NCI-H345 (cell line): Measurements from ENCODE around the gene MEAK7.

Experiments used
- DNase-seq: peaks from one replicate; lab custom pipeline; 2025; lab: John Stamatoyannopoulos, UW

The MEAK7 gene

GRCh38 chr16:84511831-84512230 is 7.4 kb upstream of the MEAK7 start:
- DNase-seq = no peak

DNA sequence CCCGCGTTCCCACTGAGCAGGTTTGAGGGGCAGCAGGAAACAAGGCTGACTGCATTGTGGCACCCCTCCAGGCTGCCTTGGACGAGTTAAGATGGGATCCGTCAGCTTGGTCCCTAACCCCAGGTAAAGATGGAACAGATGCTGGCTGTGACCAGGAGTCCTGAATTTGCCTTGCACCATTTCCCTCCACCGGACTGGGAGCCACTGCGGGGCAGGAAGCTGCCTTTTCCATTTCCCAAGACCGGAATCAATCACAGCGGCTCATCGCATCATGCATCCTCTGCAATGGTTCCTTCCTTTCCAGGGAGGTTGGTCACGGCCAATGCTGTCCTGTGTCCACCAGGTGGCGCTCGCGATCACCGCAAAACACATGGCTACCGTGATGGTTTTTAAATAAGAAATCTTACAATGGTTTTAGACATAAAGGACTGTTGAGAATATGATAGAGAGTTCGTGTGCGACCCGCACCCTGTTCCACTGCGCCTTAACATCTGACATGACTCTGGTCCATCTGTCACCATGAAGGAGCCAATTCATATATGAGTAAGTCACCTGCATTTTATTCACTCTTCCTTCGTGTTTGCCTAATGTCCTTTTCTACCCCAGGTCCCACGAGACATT is 6.8 kb upstream of the MEAK7 start:
- peak; percentile 69 for DNase-seq

GRCh38 chr16:84509032-84509950 is 4.8 kb upstream of the MEAK7 start:
- no peak for DNase-seq

DNA sequence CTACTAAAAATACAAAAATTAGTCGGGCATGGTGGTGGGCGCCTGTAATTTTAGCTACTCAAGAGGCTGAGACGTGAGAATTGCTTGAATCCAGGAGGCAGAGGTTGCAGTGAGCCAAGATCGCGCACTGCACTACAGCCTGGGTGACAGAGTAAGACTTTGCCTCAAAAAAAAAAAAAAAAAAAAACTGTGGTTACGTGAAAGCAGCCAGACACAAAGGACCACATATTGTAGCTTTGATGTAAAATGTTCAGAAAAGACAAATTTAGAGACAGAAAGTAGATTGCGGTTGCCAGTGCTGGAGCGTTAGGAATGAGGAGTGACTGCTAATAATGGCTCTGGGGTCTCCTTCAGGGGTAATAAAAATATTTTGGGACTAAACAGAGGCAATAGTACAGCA is 4.0 kb upstream of the MEAK7 start:
- no peak for DNase-seq

DNA sequence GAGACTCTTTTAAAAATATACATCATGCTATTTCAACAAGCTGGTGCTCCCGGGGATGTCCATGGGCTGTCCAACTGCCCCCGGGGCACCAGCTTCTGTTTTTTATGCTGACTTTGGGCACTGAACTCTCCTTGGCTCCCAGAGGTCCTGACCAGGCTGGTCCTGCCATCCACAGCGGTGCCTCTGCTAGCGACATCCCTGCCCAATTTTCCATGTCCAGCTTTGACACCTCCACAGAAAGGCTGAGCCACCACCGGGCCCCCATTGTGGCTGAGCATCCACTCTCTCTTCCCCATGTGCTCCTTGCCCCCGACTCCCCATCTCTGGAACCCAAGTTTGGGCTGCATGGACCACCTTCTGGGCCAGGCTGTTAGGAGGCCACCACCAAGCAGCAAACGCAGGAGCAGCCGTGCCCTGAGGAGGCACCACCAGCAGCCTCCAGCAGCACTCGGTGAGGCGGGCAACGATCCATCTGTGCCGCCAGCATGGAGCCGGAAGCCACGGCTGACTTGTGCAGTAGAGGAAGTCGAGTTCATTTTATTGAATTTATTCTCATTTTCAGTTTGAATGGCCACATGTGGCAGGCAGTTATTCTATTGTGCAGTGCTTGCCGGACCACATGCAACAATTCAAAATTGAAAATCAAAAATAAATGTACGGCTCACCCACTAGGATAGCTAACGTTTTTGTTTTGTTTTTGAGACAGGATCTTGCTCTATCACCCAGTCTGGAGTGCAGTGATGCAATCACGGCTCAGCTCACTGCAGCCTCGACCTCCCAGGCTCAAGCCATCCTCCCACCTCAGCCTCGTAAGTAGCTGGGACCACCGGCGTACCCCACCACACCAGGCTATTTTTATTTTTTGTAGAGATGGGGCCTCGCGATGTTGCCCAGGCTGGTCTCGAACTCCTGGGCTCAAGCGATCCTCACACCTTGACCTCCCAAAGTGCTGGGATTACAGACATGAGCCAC is 2.8 kb upstream of the MEAK7 start:
- no peak for DNase-seq

DNA sequence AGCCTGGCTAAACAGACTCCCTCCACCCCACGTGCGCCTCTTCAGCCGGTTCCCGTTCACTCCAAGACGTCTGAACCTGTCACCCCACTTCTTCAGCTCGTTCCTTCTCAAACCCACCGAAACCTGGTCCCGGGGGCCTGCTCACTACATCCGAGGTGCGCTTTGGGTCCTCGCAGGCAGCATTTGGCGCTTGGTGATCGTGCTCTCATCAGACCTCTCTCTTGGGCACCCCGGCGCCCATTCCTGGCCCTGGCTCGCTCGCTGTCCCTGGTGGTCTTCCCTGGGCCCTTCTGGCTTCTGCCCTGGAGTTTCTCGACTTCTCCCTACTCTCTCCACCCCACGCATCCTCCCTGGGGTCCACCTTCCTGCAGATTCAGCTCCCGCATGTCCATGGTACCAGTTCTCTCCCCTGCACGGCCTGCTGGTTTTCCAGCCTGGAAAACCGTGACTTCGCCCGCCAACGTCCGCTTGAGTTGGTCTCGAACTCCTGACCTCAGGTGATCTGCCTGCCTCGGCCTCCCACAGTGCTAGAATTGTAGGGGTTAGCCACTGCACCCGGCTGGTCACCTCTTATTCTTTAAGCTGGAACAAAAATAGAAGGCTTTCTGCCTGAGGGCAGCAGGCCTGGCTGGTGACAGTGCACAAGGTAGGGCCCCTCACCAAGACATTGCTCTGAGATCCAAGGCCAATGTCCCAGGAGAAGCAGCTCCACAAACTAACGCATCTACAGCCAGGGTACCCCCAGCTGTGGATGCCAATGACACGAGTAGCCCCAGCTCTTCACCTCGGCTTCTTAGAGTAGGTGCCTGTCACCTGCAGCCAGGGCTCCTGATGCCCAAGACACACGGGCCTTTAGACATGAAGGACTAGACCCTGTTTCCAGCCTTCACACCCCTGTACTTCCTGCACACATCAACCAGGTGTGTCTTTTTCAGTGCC is 1.1 kb upstream of the MEAK7 start:
- DNase-seq = no peak

DNA sequence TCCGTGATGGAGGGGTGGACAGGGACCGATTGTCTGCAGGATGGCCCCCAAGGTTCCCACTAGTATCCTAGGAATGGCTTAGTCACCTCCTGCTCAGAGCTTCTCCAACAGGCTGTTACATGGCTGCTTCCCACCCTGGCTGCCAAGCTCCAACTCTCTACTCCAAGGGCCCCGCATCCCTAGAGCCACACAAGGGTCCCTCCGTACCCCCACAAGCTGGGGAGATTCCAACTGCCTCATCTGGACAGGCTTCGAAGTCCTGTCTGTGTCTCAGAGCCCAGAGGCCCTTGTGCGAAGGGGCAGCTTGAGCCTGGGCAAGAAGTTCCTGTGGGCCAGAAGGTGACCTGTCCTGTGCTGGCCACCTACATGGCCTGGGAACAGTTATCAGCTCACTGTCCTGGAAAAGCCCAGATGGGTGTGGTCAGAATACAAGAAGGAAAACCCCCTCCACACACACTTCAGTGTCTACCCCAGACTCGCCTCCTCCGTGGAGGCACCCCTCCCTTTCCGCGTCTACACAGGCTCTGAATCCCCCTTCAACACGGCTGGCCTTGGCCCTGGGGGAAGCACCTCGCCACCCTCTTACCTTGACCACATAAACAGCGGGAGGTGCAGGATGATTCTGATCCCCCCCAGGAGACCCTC is 586 bp downstream of the MEAK7 start:
- no peak for DNase-seq

- no peak for DNase-seq
These were observed 1.9 kb downstream of the MEAK7 start for GRCh38 chr16:84502581-84502980.

- DNase-seq = no peak
These were observed 2.4 kb downstream of the MEAK7 start for GRCh38 chr16:84502075-84502474.

GRCh38 chr16:84501077-84501735 is 3.3 kb downstream of the MEAK7 start:
- no peak for DNase-seq

- DNase-seq = no peak
These were observed 3.9 kb downstream of the MEAK7 start for GRCh38 chr16:84500531-84500930.

DNA sequence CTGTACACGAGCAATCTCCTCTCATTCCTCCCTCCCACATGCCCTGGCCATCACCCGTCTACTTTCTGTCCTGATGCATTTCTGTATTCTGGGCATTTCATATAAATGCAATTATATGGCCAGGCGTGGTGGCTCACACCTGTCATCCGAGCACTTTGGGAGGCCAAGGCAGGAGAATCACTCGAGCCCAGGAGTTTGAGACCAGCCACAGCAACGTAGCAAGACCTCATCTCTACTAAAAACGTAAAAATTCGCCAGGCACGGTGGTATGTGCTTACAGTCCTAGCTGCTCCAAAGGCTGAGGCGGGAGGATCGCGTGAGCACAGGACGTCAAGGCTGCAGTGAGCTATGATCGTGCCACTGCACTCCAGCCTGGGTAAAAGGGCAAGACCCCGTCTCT is 4.8 kb downstream of the MEAK7 start:
- DNase-seq = no peak

- no peak for DNase-seq
These were observed 5.4 kb downstream of the MEAK7 start for GRCh38 chr16:84498859-84499620.

DNA sequence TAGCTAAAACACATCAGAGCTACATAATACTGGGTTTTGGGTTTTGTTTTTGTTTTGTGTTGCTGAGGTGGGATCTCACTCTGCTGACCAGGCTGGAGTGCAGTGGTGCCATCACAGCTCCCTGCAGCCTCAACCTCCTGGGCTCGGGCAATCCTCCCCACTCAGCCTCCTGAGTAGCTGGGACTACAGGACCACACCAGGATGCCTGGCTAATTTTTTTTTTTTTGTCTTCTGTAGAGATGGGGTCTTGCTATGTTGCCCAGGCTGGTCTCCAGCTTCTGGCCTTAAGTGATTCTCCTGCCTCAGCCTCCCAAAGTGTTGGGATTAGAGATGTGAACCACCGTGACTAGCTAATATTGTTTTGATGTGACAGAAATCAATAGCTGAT is 6.2 kb downstream of the MEAK7 start:
- no peak for DNase-seq

DNA sequence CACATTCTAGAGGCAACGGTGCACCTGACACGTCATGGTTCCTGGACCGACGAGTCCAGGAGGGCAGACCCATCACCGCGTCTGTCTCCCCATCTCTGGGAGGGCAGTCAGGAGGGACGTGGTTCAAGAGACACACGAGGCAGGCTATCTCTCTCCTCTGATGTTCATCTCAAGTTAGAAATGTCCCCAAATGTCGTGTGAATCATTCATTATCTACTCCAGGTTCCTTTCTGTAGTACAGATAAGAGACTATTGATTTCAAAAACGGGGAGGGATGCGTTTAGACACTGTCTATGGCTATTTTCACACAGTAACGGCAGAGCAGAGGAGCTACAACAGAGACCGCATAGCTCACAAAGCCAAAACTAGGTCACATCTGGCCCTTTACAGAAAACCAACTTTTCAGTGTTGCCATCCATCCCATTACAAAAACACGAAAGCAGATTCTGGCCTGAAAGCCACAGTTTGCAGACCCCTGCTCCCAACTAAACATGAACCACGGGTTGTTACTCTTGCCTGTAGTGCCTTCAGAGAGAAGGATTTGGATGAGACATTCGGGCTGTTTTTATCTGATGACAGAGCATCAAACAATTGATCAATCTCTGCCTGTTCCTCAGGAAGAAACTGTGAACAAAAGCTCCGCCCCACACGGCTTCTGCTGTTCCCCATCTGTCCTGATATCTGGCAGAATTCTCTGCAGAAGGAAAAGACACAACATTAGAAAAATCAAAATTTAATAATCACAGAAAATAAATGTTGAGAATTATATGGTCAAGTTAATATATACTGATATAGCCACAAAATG is 6.8 kb downstream of the MEAK7 start:
- no peak for DNase-seq

DNA sequence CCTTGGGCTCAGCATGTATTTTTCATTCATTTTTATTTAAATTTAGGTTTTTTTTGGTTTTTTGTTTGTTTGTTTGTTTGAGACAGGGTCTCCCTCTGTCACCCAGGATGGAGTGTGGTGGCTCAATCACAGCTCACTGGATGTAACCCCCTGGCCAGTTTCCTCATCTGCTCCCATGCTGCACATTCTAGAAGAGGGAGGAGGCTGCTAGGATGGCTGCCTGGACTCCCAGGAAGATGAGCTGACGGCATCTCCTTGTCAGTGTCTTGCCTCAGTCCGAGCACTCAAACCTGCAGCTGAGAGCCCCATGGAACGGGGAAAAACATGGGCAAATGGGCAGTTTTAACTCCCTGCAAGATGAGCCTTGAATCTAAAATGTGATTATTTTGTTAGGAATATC is 7.5 kb downstream of the MEAK7 start:
- DNase-seq = no peak

- DNase-seq = no peak
These were observed 9.0 kb downstream of the MEAK7 start for GRCh38 chr16:84495506-84495905.

DNA sequence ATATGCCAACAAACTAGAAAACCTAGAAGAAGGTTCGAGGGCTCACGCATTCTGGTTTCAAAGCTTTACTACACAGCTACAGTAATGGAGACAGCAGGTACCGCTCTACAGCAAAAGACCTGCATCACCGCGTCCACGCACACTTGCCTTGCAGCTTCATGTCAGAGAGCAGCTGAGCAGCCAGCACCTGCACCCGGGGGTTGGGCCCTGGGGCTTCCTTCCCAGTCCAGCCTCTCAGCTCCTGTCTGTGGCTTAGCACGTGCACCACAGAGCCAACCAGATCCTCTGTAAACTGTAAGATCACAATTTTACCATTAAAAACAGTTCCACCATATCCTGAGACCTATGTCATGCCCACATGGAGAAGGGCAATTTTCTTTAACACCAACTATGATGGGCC is 15.3 kb downstream of the MEAK7 start:
- no peak for DNase-seq

DNA sequence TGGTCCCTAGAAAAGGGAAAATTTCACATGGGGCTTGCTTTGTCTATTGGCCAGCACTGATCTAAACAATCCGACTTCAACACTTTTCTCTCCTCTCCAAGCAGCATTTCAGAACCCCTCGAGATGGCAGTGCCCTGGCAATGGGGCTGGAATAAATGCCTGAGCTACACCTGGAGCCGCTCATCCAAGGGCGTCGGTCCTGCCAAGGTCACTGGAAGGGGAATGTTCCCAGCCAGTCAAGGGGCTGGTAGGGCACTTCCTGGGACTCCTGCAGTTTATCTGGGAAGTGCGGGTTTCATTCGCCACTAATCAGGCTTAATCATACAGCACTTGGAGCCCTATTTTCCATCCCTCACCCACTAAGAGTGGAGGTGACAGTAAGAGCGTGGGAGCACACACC is 17.1 kb downstream of the MEAK7 start:
- DNase-seq = no peak
